Activated naive CD4-positive, alpha-beta T cell treated with anti-CD3 and anti-CD28 coated beads, Interleukin-2, amount 50 U/mL, for 16 hours (primary cell): Measurements from ENCODE around the gene RBM4B.
"Not testable (repeated sequence)": the region's sequence is repeated elsewhere in the genome, so short reads cannot be mapped to it uniquely, and the experiment has no call there.

Experiments
- DNase-seq: peaks from one replicate; pipeline ENCODE4 v3.0.0-alpha.2; 2020

Gene RBM4B

DNA sequence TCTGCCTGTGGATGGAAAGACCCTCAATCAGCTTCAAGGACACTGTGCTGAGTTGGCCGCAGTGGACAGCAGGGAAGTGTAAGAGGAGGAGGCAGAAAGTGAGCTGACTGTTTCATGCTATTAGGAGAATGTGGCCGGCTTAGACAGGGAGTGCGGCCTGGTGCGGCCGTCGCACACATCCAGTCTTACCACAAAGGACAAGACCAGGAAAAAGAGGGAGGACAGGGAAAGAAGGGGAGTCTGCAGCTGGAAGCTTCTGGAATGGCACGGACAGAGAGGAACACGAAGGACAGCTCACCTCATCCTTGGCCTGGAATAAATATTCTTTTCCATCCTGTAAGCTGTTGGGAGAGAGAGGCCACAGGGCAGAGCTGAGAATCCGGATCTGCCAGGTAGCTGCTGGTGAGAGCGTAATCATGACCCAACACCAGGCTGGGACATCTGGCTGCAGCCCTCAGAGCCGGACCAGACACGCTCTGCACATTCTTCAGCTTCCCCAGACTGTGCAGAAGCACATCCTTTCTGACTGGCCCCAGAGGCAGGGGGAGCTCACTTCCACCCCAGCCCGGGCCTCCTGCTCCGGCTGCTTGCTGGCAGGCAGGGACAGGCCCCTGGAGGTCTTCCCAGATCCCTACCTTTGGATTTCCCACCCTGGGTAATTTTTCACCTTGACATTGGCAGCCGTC, 8.6 kb upstream of the RBM4B start:
- no peak for DNase-seq

DNA sequence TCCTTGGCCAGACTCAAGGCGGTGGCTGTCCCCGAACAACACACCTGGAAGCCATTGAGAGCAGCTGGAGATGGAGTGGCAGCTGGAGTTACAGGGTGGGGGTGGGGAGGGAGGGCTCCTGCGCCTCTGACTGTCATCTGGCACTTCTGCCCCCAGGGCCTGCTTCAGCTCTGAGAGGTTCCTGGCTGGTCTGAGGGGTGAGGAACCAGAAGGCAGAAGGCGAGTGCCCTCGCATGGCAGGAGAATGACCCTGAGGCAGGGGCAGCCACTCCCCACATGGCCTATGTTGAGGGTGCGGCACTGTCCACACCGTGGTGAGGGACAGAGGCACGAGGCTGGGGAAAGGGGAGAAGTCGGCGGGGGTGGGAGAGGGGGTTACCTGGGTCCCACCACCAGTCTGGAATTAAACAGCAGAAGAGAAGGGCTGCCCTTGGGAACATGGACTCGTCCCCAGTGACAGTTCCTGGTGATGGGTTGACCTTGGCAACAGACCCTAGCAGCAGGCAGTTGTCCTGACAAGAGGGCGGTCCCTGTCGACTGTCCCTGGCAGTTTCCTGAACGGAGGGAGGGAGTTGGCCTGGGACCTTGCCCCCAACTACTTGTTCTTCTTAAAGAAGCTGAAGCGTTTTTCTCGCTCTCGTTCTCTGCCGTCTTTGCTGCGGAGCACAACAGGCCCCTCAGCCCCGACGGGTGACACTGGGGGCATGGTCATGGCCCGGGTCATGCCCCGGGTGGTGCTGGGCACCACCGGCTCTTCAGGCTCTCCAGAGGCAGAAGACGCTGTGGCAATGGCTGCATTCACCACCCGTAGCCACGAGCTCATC, 7.8 kb upstream of the RBM4B start:
- no peak for DNase-seq

DNA sequence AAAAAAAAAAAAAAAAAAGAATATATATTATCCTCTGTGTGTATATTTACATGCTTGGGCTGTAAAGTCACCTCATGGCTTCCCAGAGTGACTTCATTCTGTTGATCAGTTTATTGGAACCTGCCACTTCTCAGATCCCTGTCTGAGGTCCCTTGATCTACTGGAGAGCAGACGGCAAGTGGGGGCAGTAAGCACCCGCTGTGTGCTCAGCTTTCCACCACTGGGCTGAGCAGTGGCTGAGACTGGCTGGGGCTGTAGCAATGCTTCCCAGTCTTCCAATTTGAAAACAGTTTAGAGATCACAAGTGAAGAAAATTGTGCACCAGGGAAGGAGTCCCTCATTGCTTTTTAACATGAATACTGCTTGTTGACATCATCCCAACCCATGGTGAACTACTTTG, 6.9 kb upstream of the RBM4B start:
- no peak for DNase-seq

DNA sequence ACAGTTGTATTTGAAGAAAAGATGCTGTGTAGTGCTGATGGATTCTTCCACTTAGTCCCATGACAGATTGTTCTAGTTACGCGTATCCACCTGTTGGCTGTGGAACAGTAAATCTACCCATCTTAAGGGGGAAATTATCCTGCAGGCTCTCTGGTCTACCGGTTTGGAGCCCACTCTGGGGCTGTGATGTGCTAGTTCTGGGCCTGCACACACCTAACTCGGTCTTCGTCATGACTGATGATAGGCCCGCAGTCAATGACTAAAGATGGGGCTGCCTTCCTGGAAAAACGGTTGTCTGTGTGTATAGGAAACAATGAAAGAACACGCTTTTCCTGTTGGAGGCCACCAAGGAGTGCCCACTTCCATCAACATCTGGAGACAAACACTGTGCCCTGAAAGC, 6.2 kb upstream of the RBM4B start:
- DNase-seq, result no peak

DNA sequence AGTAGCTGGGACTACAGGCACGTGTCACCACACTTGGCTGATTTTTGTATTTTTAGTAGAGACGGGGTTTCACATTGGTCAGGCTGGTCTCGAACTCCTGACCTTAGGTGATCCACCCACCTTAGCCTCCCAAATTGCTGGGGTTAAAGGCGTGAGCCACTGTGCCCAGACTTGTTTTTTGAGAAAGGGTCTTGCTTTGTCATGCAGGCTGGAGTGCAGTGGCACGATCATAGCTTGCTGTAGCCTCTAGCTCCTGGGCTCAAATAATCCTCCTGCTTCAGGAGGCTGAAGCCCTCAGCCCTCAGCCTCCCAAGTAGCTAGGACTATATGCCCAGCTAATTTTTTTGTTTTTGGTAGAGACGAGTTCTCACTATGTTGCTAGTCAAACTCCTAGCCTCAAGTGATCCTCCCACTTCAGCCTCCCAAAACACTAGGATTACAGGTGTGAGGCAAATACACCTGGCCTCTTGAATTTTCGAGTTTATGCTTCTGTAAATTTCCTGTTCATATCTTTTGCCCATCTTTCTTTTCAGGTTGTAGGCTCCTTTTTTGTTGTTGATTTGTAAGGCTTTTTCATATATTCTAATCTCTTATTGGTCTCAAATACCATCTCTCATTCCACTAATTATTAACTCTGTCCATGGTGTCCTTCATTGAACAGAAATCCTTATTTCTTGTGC, 3.4 kb upstream of the RBM4B start:
- DNase-seq, result no peak

DNA sequence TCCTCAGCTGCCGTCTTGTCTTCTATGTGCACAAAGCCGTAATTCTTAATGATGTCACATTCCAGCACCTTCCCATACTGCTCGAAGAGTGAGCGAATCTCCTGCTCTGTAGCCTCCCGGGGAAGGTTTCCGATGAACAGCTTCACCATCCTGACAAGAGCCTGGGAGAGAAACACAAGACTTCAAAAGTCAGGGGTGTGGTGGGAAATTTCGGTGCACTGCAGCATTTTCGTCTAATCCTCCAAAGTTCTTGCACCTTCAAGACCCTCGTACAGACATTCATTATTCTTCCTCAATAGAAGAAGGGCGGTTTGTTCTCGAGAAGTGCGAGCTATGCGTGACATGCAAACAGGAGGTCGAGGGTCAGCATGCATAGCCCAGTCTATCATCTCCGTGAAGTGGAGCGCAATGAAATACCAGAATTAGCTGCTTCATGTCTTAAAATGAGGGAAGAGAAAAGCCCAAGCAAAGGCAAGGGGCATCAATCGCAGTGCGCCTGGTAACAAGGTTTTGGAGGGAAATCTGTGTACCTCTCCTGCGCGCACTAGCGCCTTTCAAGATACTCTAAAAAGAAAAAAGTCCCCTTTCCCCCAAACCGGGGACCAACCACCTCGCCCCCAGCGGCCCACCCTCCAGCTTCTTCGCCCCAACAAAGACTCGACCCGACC, 622 bp downstream of the RBM4B start:
- DNase-seq, result no peak

DNA sequence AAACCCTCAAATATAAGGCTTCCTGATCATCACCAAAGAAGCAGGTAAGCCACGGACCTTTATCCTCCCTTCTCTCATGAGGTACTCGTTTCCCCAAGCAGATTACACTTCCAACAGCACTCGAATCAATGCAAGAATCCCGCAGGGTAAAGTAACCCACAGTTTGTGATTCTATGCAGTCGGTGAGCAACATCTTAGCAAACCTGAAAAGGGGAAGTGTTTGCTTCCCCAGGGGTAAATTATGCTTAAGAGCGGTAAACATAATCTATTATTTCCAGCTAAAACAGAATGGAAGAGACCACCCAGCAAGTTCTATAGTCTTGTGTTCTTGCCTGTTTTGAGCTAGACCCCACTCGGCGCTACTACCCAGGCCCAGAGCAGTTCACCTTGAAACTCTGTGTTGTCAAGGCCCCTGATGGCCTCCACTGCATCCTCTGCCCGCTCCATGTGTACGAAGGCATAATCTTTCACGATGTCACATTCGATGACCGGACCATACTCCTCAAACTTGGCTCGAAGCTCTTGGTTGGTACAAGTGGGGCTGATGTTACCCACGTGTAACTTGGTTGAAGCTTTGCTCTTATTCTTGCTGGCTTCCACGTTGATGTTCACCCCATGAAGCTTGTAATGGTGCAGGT, 1.3 kb downstream of the RBM4B start:
- DNase-seq, result no peak

DNA sequence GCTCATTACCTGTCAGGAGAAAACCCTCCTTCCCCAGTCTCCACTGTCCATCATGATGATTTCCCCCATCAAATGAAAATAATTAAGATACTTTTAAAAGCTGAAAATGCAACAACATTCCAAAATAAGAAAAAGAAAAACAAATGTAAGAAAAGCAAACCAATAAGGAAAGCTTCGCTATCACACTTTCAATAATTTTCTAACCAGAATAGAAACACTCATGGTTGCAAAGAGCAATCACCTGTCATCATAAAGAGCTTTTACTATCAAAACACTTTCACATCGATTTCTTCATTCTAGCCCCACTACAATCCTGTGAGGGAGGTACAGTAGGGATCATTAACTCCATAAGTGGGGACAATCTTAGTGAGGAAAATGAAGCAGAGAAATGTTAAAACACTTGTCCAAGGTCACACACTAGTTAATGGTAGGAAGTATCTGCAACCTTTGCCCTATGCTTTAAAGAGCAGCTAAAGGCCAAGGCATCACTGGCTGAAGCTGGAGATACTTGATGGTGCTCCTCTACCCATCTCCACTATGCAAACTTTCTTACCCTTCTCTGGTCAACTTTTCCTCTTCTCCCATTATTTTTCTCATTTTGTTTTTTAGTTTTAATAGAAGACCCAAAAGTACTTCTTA, 2.6 kb downstream of the RBM4B start:
- DNase-seq, result no peak

DNA sequence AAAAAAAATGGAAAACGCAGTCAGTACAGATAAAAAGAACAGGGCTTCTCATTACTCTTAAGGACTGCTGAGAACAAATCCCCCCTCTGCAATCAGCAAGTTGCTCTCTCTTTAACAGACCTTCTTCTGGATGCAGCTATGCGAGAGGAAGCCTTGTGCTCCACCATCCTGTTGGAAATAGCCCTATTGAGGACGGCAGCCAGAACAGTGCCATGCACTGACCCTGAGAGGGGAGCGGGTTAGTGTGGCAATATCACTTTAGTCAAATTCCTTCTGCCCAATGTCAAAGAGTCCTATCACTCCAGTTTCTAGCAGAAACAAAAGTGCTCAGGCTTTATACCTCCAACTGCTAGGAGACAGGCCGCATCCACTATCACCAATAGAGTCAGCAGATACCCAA, 6.9 kb downstream of the RBM4B start:
- no peak for DNase-seq

DNA sequence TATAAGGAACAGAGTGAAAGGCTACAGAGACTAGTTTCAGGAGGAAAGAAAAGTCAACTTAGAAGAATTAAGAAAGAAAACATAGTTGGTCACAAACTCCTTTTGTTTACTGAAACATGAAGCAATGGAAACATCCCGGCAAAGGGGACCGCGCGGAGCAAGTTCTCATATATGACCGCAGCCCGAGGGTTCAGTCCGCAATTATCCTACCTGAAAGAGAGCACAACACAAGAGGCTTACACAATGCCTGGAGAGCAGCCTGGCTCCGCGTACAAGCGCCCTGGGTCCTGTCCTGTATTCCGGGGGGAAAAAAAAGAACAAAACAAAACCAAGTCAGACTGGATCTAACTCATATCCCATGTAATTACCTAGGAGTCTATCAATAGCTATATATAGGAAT, 12.3 kb downstream of the RBM4B start:
- DNase-seq, result no peak

DNA sequence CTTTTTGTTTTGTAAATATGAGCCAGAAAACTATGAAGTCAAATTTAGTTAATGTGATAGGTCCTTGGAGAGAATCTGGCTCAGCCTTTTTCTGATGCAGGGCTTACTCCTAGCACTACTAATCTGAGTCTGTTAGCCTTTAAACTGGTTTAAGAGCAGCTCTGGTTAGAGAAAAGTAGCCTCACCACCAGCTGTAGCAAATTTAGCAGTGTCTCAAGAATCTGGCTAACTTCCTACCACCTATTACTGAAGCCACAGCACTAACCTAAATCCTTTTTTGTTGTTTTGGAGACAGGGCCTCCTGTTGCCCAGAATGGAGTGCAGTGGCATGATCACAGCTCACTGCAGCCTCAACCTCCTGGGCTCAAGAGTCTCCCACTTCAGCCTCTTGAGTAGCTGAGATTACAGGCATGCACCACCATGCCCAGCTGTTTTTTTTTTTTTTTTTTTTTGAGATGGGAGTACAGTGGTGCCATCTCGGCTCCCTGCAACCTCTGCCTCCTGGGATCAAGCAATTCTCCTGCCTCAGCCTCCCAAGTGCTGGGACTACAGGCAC, 13.9 kb downstream of the RBM4B start:
- no peak for DNase-seq

DNA sequence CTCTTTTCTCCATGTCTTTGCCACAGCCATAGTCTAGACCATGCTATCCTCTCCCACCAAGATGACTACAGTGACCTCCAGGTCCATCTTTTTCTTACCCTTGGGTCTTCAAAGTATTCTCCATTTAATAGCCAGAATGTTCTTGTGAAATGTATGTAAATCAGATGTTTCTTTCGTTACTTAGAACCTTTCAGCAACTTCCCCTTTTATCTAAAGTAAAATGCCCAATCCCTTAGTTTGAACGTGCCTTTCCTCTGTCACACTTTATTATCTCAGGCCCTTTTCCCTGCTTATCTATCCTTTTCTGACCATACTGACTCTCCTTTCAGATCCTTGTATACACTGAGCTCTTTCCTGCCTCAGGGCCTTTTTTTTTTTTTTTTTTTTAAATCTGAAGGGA, 17.9 kb downstream of the RBM4B start:
- DNase-seq, result no peak

DNA sequence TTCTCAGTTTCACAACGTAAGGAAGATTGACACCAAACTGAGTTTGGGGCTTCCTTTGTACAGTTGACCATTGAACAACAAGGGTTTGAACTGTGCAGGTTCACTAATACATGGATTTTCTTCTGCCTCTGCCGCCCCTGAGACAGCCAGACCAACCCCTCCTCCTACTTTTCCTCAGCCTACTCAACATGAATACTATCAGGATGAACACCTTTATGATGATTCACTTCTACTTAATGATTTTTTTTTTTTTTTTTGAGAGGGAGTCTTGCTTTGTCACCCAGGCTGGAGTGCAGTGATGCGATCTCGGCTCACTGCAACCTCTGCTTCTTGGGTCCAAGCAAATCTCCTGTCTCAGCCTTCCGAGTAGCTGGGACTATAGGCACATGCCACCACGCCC, 24.6 kb downstream of the RBM4B start:
- DNase-seq, result no peak

DNA sequence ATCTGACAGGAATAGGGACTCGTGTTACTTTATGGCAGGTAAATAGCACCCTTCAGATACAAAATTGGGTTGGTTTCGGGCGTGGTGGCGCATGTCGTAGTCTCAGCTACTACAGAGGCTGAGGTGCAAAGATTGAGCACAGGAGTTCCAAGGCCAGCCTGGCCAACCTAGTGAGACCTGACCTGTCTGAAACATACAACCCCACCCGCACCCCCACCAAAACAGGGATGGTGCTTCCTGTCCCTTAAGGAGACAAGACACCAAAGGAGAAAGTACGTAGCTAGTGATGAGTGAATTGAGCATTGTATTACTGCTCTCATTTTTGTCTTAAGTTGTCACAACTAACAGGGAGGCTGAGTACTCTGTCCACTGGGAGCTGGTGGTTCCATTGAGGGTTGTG, 25.0 kb downstream of the RBM4B start:
- DNase-seq, result no peak

DNA sequence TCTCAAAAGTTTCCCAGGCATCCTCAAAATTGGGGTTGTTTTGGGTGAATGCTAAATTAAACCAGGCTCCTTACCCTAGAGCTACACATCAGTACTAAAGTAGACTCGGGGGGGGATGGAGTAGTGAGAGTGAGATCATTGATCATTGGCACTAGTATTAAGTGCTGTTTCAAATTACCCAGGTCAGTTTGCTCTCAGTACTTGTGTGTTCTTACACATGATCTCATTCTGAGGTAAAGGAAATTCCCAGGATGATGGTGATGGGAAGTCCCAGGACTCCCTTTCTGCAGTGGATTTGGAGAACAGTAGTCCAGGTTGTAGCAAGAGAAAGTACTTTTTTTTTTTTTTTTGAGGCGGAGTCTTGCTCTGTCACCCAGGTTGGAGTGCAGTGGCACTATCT, 26.7 kb downstream of the RBM4B start:
- DNase-seq, result no peak

DNA sequence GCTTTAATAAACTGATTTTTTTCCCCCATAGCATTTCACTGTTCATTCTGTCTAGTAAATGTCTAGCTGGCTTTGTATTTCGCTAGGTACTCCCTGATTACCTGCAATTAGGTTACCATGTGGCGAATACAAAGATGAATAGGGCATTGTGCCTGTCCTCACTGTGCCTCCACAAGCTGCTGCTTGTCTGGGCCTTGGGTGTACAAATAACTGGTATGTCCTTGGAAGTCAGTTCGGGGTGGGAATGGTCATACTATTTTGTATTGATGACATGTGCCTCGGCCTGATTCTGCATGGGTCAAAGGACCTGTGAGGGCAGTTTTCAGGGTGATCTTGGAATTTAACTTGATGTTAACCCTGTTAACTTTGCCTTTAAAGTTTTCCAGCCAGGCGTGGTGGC, 27.8 kb downstream of the RBM4B start:
- no peak for DNase-seq

DNA sequence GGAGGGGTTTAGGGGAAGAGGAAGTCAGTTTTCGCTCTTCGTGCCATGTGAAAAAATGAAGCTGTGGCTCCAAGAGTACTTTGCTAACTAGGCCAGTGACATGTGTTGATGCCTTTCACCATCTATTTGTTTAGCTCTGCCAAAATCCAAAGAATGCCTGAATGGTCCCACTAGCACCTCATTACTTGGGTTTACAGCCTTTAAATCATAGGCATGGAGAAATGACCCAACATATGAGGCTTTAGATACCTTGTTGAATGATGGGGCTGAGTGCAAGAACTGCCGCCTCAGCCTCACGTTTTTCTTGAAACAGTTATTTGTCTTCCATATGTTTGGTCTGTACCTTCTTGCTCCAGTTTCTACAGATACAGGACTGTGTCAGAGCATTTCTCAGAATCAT, 30.9 kb downstream of the RBM4B start:
- no peak for DNase-seq

DNA sequence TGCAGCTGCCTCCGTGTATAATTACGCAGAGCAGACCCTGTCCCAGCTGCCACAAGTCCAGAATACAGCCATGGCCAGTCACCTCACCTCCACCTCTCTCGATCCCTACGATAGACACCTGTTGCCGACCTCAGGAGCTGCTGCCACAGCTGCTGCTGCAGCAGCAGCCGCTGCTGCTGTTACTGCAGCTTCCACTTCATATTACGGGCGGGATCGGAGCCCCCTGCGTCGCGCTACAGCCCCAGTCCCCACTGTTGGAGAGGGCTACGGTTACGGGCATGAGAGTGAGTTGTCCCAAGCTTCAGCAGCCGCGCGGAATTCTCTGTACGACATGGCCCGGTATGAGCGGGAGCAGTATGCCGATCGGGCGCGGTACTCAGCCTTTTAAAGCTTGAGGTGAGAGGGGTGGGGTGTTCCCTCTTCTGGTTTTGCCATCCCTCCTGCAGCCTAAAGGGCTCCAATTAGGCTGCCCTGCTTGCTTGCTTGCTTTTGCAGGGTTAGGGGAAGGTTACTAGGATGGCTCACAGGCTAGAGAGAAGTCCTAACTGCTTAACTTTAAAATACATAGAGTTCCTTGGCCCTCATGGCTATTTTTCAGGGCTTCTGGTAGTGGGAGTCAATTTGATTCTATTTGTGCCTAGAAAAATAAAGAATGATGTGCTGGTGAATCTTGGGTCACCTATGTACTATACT, 33.8 kb downstream of the RBM4B start:
- DNase-seq, result no peak

DNA sequence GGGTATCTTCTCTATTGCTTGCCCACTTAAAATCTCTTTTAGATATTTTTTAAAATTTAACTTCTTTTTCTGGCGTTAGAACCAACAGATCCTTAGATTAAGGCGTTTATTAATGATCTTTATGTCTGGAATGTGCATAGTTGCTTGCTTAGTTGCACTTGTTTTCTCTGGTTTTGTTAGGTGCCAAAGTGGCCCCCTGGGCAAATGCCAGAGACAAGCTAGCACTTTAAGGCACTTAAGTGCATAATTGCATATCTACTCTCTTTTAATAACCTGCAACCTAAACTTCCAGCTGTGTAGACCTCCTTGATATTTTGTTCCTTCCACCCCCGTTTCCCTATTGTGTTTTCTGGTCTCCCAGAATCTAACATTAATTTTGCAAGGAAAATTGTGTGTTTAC, 35.9 kb downstream of the RBM4B start:
- no peak for DNase-seq

DNA sequence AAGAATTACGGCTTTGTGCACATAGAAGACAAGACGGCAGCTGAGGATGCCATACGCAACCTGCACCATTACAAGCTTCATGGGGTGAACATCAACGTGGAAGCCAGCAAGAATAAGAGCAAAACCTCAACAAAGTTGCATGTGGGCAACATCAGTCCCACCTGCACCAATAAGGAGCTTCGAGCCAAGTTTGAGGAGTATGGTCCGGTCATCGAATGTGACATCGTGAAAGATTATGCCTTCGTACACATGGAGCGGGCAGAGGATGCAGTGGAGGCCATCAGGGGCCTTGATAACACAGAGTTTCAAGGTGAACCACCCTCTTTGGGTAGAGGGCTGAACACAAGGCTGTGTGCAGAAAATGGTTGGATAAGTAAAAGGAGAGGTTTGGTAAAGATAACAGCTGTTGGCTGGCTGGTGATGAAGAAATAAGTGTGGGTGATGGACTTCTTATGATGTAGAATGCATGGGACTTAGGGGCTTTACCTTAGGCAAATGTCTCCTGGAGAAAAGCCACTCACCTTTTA, 37.8 kb downstream of the RBM4B start:
- DNase-seq, result not testable (repeated sequence)

DNA sequence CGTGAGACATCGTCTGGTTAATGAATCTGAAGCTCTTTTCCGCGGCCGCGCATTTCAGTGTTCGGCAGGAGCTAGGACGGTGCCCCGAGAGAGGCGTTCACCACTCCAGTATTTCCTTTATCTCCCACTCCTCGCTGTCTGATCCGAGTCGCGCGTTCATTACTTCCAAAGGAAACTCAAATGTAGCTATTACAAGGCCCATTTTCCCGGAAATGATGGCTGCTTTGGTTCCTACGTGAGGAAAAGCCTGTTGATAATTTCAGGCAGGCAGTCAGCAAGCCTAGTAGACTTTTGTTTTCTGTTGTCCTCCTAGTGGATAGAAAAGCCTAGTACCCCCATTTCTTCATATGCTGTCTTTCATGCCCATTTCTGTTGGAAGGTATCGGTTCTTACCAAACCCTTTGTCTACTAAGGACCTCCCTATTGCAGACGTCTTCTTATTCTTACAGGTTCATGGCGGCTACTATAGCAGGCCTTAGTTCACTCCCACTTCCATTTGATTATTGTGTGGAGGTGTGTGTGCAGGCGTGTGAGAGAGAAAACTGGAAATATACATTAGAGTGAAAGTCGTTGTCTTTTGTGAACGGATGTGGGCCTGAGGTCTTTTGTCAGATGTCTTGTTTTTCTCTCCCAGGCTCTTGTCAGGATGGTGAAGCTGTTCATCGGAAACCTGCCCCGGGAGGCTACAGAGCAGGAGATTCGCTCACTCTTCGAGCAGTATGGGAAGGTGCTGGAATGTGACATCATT, 38.4 kb downstream of the RBM4B start:
- no peak for DNase-seq
